ENCODE results near the gene ZCCHC14. TPM values are rescaled to one million over a fixed set of nuclear protein-coding genes. Genes with fewer than 3 reads are reported as not detected.

ZCCHC14 gene
- total and polyA plus RNA-seq, 10 of the 15 experiments (the other 5 are each of a cell fraction or from before 2014, with no cell fraction given) = 0.02 to 0.26 (median 0.05) TPM; not detected in 3

GRCh38 chr16:87359121-87359520, 133.7 kb downstream of the ZCCHC14 start:
- RAD21 ChIA-PET (ENCODE audit: unreplicated experiment) = no interaction called here
- H3K79me2 ChIP-seq (ENCODE audit: control insufficient read depth, insufficient read depth, low read length) = no peaks in the 10 kb centered on the region
- H3K4me2 ChIP-seq (ENCODE audit: control insufficient read depth, insufficient read depth) = no peak overlapping the region
- WGBS (ENCODE audit: insufficient coverage, insufficient replicate concordance, low lambda C conversion rate, missing lambda C conversion rate) = 98% methylated on average over 7 of the region's 7 CpGs
- no peaks in the 10 kb centered on the region for H4K20me1 ChIP-seq (ENCODE audit: control insufficient read depth, insufficient read depth)
- H3K36me3 ChIP-seq (ENCODE audit: control insufficient read depth in 2 of 2, insufficient read depth in 2 of 2, low read length in 1 of 2) = peaks cover 23 to 24% of the 10 kb centered on the region in 2 experiments
- no peak overlapping the region for H3K4me3 ChIP-seq
- no peak for ATAC-seq
- no peak for FAIRE-seq
- no TSS peak for BruUV-seq (replicated peaks)
- SMC1A ChIA-PET (ENCODE audit: uncharacterized antibody, unreplicated experiment) = no interaction called here
- no peaks in the 10 kb centered on the region for H3K4me1 ChIP-seq (ENCODE audit: control insufficient read depth, insufficient read depth, low read length)
- H3K9ac ChIP-seq (ENCODE audit: control insufficient read depth, insufficient read depth, low read length) = no peak overlapping the region
- no peak overlapping the region for H2AFZ ChIP-seq (ENCODE audit: control insufficient read depth, low read depth, low read length)
- CTCF ChIA-PET = no interaction called here
- H3K27me3 ChIP-seq (replicated peaks in 1 of 2; ENCODE audit: control insufficient read depth in 2 of 2, insufficient read depth in 2 of 2, low read length in 1 of 2) = no peaks in the 10 kb centered on the region
- H3K27ac ChIP-seq (ENCODE audit: control insufficient read depth, insufficient read depth) = no peak overlapping the region
- in situ Hi-C loops (cut with MboI) (no loop called here), intact Hi-C loops (cut with micrococcal nuclease; ENCODE audit: unreplicated experiment) (no loop called here)
- no peaks in the 10 kb centered on the region for H3K9me3 ChIP-seq (replicated peaks; ENCODE audit: control insufficient read depth, insufficient read depth, low read length)
- POLR2A ChIA-PET = no interaction called here
- no peak for DNase-seq (ENCODE audit: low read depth, low spot score)
- TF ChIP-seq SRF (IDR thresholded peaks at IDR 0.05; ENCODE audit: low read depth in 2 of 2, low read length in 2 of 2) (no peak), ASH2L (IDR thresholded peaks at IDR 0.05; ENCODE audit: borderline replicate concordance, low read depth) (no peak), TARDBP (IDR thresholded peaks at IDR 0.05; ENCODE audit: borderline replicate concordance) (no peak), SREBF2 (IDR thresholded peaks at IDR 0.05; ENCODE audit: low read length) (no peak), ZBTB33 (IDR thresholded peaks at IDR 0.05) (no peak), NFYB (IDR thresholded peaks at IDR 0.05; ENCODE audit: insufficient read depth, low read depth, low read length) (no peak), E2F8 (IDR thresholded peaks at IDR 0.05; ENCODE audit: low read depth, partially characterized antibody) (no peak), SMAD1 (IDR thresholded peaks at IDR 0.05; ENCODE audit: low read depth, partially characterized antibody) (no peak), ZNF592 (IDR thresholded peaks at IDR 0.05) (no peak), ELK1 (IDR thresholded peaks at IDR 0.05; ENCODE audit: low read depth, low read length) (no peak)
